ENCODE measurements around the gene RIPK4. TPM values are rescaled to one million over a fixed set of nuclear protein-coding genes. Genes with fewer than 3 reads are reported as not detected.

The RIPK4 gene
- total RNA-seq, 2 experiments from 2014 or later = 0.56 to 0.64 TPM

DNA sequence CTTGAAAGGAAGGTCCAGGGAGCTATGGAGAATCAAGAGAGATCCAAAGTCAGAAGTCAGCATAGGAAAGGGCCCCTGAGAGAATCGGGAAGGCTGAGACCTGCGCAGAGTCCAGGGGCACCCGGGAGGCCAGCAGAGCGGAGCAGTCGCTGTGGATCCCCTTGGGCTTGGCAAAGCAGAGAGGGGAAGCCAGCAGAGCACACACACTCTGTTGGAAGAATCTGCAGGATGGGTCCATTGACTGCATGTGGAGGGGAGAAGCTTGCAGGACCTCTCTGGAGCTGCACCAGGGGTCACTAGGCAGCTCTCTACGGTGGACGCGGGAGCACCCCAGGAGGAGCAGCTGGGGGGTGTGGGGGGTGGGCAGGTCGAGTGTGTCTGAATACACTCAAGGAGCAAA, 6.4 kb downstream of the RIPK4 start:
- Mint-ChIP-seq H3K4me3 (no peak overlapping the region), H3K36me3 (ENCODE audit: low read depth) (no peaks in the 10 kb centered on the region), H3K4me1 (peaks cover 4% of the 10 kb centered on the region), H3K27me3 (peaks cover 36% of the 10 kb centered on the region), H3K9me3 (ENCODE audit: low read depth) (no peaks in the 10 kb centered on the region), H3K27ac (no peak overlapping the region)
- CTCF ChIA-PET = interaction anchor here (0.9 to 1.1 kb wide), 2 partner anchors 16 to 347 kb away, joined by 3 read pairs; no protein-coding TSS in a partner anchor
- DNase-seq (no peak), ATAC-seq (no peak)
- POLR2A ChIA-PET = no interaction called here
- intact Hi-C loops (cut with DNase I, micrococcal nuclease) = no loop called here

DNA sequence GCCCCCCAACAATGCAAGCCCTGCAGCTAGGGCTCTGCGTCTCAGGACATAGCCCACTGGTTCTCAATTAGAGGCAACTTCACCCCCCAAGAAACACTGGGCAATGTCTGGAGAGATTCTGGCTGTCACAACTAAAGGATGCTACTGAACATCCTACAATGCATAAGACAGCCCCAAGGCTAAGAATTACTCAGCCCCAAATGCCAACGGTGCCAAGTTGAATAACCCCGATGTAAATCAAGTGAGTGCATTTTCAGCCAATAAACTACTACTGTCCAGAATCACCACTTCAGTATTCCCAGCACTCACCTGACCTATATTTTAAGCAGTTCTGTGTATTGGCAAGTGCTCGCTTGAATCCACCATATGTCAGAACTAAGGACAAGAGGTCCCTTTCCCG, 6.9 kb downstream of the RIPK4 start:
- peaks cover 33% of the 10 kb centered on the region for H3K27me3 Mint-ChIP-seq
- no peaks in the 10 kb centered on the region for H3K36me3 Mint-ChIP-seq (ENCODE audit: low read depth)
- ChIA-PET POLR2A (no interaction called here), CTCF (no interaction called here)
- no peaks in the 10 kb centered on the region for H3K9me3 Mint-ChIP-seq (ENCODE audit: low read depth)
- intact Hi-C loops (cut with DNase I, micrococcal nuclease) = no loop called here
- no peak overlapping the region for H3K27ac Mint-ChIP-seq
- no peak overlapping the region for H3K4me3 Mint-ChIP-seq
- ATAC-seq (no peak), DNase-seq (no peak)
- H3K4me1 Mint-ChIP-seq = peaks cover 4% of the 10 kb centered on the region

DNA sequence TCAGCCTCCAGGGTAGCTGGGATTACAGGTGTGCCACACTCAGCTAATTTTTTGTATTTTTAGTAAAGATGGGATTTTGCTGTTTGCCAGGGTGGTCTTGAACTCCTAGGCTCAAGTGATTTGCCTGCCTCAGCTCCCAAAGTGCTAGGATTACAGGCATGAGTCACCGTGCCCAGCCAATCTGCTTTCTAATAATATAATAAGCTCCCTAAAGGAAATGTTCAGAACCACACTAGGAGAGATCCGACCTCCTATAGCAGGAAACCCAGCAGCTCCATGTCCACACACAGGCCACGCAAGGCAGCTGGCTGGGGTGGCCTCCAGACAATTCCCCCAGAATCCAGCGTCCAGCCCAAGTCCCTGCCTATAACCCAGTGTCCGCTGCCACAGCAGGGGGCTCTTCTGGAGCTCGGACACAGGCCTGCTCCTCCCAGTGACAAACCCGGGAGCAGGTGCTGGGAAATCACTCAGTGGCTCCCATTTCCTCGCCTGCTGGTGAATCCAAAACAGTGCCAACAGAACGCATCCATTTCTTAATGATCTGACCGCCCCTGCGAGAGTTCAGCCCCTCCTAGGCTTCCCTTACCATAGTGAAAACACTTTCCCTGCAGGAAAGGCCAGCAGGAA, 7.5 kb downstream of the RIPK4 start:
- Mint-ChIP-seq H3K36me3 (ENCODE audit: low read depth) (no peaks in the 10 kb centered on the region), H3K9me3 (ENCODE audit: low read depth) (no peaks in the 10 kb centered on the region), H3K4me1 (peaks cover 4% of the 10 kb centered on the region), H3K4me3 (no peak overlapping the region), H3K27ac (no peak overlapping the region), H3K27me3 (peaks cover 31% of the 10 kb centered on the region)
- ATAC-seq (no peak), DNase-seq (no peak)
- POLR2A ChIA-PET = no interaction called here
- CTCF ChIA-PET = interaction anchor here (0.6 kb wide), 1 partner anchor 145 kb away, joined by 3 read pairs; no protein-coding TSS in a partner anchor
- intact Hi-C loops (cut with DNase I, micrococcal nuclease) = no loop called here

DNA sequence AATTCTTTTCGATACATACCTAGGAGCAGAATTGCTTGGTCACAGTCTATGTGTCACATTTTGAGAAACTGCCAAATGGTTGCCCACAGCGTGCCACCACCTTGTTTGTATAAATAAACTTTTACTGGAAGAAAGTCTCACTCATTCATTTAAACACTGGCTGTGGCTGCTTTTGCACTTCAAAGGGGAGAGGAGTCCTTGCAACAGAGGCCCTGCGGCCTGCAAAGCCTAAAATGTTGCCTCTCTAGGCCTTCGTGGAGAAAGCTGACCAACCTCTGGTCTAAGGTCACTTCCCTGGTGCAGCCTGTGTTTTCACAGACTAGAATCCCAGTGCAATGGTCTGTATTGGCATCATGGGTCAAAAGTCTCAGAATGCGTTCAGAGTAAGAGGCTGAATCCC, 8.3 kb downstream of the RIPK4 start:
- Mint-ChIP-seq H3K4me3 (no peak overlapping the region), H3K36me3 (ENCODE audit: low read depth) (no peaks in the 10 kb centered on the region), H3K27ac (no peak overlapping the region), H3K27me3 (peaks cover 29% of the 10 kb centered on the region), H3K4me1 (peaks cover 4% of the 10 kb centered on the region), H3K9me3 (ENCODE audit: low read depth) (no peaks in the 10 kb centered on the region)
- ATAC-seq = no peak
- DNase-seq = no peak
- ChIA-PET POLR2A (no interaction called here), CTCF (no interaction called here)
- intact Hi-C loops (cut with DNase I, micrococcal nuclease) = no loop called here

DNA sequence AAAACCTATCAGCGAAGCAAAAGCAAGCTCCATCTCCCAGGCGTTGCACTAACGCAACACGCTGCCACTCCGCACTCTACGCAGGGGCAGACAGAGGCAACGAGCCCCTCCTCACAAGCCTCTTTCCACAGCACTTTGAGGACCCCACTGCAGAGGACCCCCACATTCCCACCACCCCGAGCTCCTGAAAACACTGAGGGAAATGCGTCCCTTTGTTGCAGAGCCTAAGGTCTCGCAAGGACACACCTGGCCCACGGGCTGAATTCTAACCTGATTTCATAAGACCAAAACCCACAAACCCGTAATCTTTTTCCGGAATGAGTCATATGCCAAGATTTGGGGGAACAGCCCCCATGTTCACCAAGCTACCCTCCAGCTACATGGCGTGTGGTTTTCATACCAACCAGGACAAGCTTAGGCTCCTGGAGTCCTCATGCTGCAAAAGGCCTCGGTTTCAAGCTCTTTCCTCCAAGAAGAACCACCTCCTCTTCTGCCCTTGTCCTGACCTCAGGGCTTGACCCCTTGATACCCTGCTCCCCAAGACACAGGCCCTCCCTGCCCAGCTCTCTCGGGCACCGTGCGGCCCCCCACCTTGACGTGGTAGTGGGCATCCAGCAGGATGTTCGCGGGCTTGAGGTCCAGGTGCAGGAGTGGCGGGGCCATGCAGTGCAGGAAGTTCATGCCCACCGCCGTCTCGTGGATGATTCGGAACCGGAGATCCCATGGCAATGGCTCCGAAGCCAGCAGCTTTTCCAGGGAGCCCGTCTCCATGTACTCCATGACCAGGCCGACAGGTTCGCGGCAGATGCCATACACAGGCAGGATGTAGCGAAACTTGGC, 10.7 kb downstream of the RIPK4 start:
- H3K27ac Mint-ChIP-seq = no peak overlapping the region
- intact Hi-C loops (cut with DNase I, micrococcal nuclease) = no loop called here
- no peaks in the 10 kb centered on the region for H3K4me1 Mint-ChIP-seq
- ChIA-PET CTCF (interaction anchor here (1.4 kb wide), 1 partner anchor 8 kb away, joined by 3 read pairs; no protein-coding TSS in a partner anchor), POLR2A (no interaction called here)
- peaks cover 13% of the 10 kb centered on the region for H3K27me3 Mint-ChIP-seq
- no peaks in the 10 kb centered on the region for H3K36me3 Mint-ChIP-seq (ENCODE audit: low read depth)
- DNase-seq = no peak
- ATAC-seq = no peak
- no peaks in the 10 kb centered on the region for H3K9me3 Mint-ChIP-seq (ENCODE audit: low read depth)
- no peak overlapping the region for H3K4me3 Mint-ChIP-seq

DNA sequence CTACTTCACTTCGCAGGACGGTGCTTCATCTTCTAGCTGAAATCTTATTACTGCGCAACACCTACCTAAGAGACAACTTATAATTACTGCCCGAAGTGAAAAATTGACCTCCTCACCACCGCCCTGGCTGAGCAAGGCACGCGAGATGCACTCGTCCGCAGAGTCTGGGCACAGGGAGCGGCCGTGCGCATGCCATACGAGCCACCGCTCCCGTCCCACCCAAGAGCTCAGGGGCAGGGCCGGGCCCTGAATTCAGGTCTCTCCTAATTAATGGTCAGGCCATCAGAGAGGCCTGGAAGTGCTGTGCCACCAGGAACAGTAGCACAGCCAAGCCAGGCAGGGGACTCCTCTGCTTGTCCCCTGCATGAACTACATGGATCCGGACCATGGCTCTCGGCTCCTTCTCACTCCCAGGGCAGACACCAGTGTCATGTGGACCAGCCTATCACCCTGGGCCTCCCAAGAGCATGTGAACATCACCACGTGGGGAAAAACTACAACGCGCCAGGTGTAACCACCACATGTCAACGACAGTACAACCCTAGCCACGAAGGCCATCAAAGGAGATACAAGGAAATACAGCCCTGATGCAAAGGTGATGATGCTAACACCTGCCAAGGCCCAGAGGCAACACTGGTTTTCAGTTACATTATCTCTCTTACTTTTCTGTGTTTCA, 11.5 kb downstream of the RIPK4 start:
- peaks cover 6% of the 10 kb centered on the region for H3K27me3 Mint-ChIP-seq
- no peaks in the 10 kb centered on the region for H3K9me3 Mint-ChIP-seq (ENCODE audit: low read depth)
- no peak for ATAC-seq
- no peaks in the 10 kb centered on the region for H3K4me1 Mint-ChIP-seq
- no peak overlapping the region for H3K27ac Mint-ChIP-seq
- CTCF ChIA-PET = interaction anchor here (1.4 kb wide), 1 partner anchor 9 kb away, joined by 3 read pairs; no protein-coding TSS in a partner anchor
- H3K36me3 Mint-ChIP-seq (ENCODE audit: low read depth) = no peaks in the 10 kb centered on the region
- H3K4me3 Mint-ChIP-seq = no peak overlapping the region
- intact Hi-C loops (cut with DNase I, micrococcal nuclease) = no loop called here
- POLR2A ChIA-PET = no interaction called here
- DNase-seq = no peak

DNA sequence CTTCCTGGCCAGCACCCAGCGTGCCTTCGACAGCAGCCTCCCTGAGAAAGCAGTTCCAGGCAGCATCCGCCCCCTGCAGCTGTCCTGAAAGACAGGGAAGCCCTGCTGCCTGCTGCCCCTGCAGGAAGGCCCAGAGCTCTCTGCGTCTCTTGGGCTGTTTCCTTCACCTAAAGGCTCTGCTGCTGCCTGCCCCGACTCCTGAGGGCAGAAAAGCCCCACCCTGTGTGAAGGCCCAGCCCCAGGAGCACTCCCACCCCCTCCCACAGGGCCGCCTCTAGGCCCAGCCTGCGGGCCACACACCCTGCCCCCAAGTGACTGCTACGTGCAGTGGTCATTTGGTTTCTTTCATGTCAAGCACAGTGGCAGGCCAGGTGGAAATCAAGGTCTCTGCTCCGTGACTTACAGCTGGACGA, 12.4 kb downstream of the RIPK4 start:
- intact Hi-C loops (cut with DNase I, micrococcal nuclease) = no loop called here
- no peak overlapping the region for H3K27ac Mint-ChIP-seq

DNA sequence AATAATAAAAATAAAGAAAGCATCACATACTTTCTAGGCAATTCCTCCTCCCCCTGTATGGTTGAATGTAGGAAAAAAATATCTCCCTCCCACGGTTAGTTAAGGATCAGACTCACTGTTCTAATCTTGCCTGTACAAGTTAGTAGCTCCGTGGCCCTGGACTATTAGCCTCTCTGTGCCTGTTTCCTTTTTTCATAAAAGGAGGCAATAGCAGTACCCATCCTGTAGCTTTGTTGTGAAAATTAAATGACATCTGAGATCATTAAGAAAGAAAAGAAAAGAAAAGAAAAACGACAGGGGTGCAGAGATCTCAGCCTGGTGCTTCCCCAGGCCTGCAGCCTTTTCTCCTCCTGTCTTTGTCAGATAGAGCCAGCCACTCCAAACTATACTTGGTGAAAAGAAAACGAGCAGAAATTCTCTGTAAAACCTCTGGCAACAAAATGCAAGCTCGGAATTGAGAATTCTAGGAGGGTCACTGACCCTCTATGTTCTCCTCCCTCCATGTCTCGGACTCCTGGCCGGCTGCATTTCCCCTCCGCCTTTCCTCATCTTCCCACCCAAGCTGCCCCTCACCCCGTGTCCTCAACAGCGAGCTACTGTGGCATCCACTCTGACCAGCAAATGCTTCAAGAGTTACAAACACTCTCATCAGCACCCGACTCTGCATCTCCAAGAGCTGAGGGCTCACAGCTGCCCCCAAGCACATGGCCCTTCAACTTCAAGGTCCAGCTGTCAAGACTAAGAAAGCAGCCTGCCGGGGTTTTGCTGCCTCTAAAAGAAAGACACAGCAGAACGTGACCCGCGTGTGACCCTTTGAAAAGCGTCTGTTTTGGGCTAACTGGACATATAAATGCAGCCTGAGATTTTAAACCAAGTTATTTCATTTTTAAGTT, 13.6 kb downstream of the RIPK4 start:
- CTCF ChIA-PET = no interaction called here
- Mint-ChIP-seq H3K36me3 (ENCODE audit: low read depth) (no peaks in the 10 kb centered on the region), H3K9me3 (ENCODE audit: low read depth) (no peaks in the 10 kb centered on the region), H3K4me1 (no peaks in the 10 kb centered on the region), H3K4me3 (no peak overlapping the region), H3K27ac (no peak overlapping the region), H3K27me3 (no peaks in the 10 kb centered on the region)
- no peak for DNase-seq
- no peak for ATAC-seq
- POLR2A ChIA-PET = no interaction called here
- intact Hi-C loops (cut with DNase I, micrococcal nuclease) = no loop called here

More for the DNA sequence above, 12.4 kb downstream of the RIPK4 start:
- Mint-ChIP-seq H3K27me3 (no peaks in the 10 kb centered on the region), H3K4me3 (no peak overlapping the region), H3K36me3 (ENCODE audit: low read depth) (no peaks in the 10 kb centered on the region), H3K9me3 (ENCODE audit: low read depth) (no peaks in the 10 kb centered on the region), H3K4me1 (no peaks in the 10 kb centered on the region)
- ATAC-seq = no peak
- POLR2A ChIA-PET = no interaction called here
- CTCF ChIA-PET = no interaction called here
- DNase-seq = no peak

DNA sequence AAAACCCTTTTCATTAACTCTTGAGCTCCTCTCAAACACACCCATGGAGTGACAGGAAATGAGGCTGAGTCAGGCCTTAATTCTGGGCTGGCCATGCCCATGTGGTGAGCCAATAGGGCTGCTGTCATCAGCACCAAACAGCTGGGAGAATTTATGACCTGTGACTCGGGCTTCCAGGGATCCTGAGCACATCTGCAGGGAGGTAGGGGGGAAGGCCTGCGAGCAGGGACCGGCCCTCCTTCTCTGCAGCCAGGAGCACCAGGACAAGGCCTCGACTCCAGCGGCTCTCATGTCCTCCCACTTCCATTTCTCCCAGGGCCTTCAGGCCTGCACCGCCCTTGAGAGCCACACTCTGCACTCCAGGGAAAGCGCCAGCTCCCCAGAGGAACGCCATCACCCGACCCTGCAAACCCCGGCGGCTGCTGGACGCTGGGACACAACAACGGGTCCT, 14.6 kb downstream of the RIPK4 start:
- Mint-ChIP-seq H3K27ac (no peak overlapping the region), H3K4me1 (no peaks in the 10 kb centered on the region), H3K27me3 (no peaks in the 10 kb centered on the region), H3K4me3 (no peak overlapping the region), H3K9me3 (ENCODE audit: low read depth) (no peaks in the 10 kb centered on the region), H3K36me3 (ENCODE audit: low read depth) (no peaks in the 10 kb centered on the region)
- ATAC-seq (no peak), DNase-seq (no peak)
- CTCF ChIA-PET = no interaction called here
- POLR2A ChIA-PET = no interaction called here
- intact Hi-C loops (cut with DNase I, micrococcal nuclease) = no loop called here

DNA sequence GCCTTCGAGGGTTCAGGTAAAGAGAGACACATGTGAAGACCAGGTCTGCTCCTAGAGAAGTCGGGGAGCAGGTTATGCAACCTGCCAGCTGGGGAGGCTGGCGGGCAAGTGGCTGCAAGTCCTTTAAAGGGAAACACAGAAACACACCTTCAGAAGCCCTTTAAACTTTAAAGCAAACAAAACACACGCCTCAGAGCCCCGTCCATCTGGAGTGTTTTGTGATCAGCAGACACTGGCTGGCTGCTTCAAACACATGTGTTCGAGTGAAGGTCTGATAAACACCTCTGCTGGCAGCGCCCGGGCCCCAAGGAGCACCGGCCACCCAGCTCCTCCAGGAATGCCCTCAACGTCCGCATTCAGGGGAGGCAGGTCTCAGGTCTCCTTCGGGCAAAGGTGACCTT, 15.2 kb downstream of the RIPK4 start:
- no peaks in the 10 kb centered on the region for H3K9me3 Mint-ChIP-seq (ENCODE audit: low read depth)
- intact Hi-C loops (cut with DNase I, micrococcal nuclease) = no loop called here
- DNase-seq = no peak
- no peaks in the 10 kb centered on the region for H3K36me3 Mint-ChIP-seq (ENCODE audit: low read depth)
- no peak overlapping the region for H3K4me3 Mint-ChIP-seq
- H3K4me1 Mint-ChIP-seq = no peaks in the 10 kb centered on the region
- ChIA-PET POLR2A (no interaction called here), CTCF (no interaction called here)
- no peak overlapping the region for H3K27ac Mint-ChIP-seq
- ATAC-seq = no peak
- no peaks in the 10 kb centered on the region for H3K27me3 Mint-ChIP-seq

DNA sequence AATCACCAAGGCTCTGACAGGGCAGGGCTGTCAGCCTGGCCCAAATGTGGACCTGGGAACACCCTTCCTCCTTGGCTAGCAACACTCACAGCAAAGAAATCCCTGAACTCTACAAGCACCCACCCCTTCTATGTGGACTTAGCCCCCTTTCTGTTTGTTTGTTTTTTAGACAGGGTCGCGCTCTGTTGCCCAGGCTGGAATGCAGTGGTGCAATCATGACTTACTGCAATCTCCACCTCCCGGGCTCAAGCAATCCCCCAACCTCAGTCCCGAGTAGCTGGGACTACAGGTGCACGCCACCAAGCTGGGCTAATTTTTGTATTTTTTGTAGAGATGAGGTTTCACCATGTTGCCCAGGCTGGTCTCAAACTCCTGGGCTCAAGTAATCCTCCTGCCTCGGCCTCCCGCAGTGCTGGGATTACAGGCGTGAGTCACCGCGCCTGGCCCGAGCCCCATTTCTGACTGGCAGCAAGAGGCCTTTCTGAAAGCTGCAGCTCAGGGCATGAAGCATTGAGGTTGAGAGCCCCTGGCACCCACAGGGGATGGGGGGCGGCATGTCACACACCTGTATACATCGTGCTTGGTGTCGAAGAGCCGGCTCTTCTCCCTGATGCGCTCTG, 16.2 kb downstream of the RIPK4 start:
- H3K4me3 Mint-ChIP-seq = no peak overlapping the region
- no peaks in the 10 kb centered on the region for H3K27me3 Mint-ChIP-seq
- H3K27ac Mint-ChIP-seq = no peak overlapping the region
- intact Hi-C loops (cut with DNase I, micrococcal nuclease) = no loop called here
- H3K4me1 Mint-ChIP-seq = no peaks in the 10 kb centered on the region
- H3K9me3 Mint-ChIP-seq (ENCODE audit: low read depth) = no peaks in the 10 kb centered on the region
- ATAC-seq (no peak), DNase-seq (no peak)
- POLR2A ChIA-PET = interaction anchor here (0.6 kb wide), 1 partner anchor 140 kb away, joined by 5 read pairs; no protein-coding TSS in a partner anchor
- CTCF ChIA-PET = no interaction called here
- no peaks in the 10 kb centered on the region for H3K36me3 Mint-ChIP-seq (ENCODE audit: low read depth)
